Colonic mucosa (tissue), 4 donors: ENCODE data around the gene IDUA. TPM values are rescaled to one million over a fixed set of nuclear protein-coding genes. Genes with fewer than 3 reads are reported as not detected.

ENCODE experiments used
- DNase-seq: peaks from one replicate; pipeline ENCODE4 v3.0.0-alpha.2; 2020
- H3K27ac ChIP-seq: fragments of 200-600 bp; one replicate; pipeline ENCODE4 v1.8.0; 2021
- H3K27me3 ChIP-seq: fragments of 200-600 bp; one replicate; pipeline ENCODE4 v1.8.0; 2021
- H3K36me3 ChIP-seq: fragments of 200-600 bp; one replicate; pipeline ENCODE4 v1.8.0; 2021
- H3K4me1 ChIP-seq: fragments of 200-600 bp; one replicate; pipeline ENCODE4 v1.8.0; 2021; ENCODE audit warnings: mild to moderate bottlenecking
- H3K4me3 ChIP-seq: fragments of 200-600 bp; one replicate; pipeline ENCODE4 v1.8.0; 2021
- H3K9ac ChIP-seq, 2 donors: one replicate each; pipeline ENCODE4 v1.7.0; 2013; ENCODE audit warnings: control low read depth in 2 of 2, low read depth in 2 of 2, low read length in 2 of 2
- H3K9me3 ChIP-seq: fragments of 200-600 bp; one replicate; pipeline ENCODE4 v1.8.0; 2021
- intact Hi-C: fragments of 100-400 bp; cut with DNase I; formaldehyde crosslinking; loops from one replicate; pipeline ENCODE4 v1.14.1; 2022
- total RNA-seq, 2 donors: library from RNA; stranded (reverse); fragmentation: NEBNext Ultra II Directional in 1 of 2; extraction: Animal tissue kit (Norgen Biotek cat#: 25700) in 1 of 2; gene quantifications; one replicate each; pipeline ENCODE4 v1.2.1, GENCODE V29; 2021
- TF ChIP-seq, protein P1 (sequence below): fragments of 200-600 bp; IDR thresholded peaks from one replicate; pipeline ENCODE4 v1.8.0; 2022; ENCODE audit warnings: antibody characterized with exemption, mild to moderate bottlenecking
- donor health status: healthy.
- donor health status: DM: no; HTN: no; CAD: no.
- donor health status: DM: no; HTN: no; CAD: no.

The IDUA gene
- total RNA-seq, 2 donors from 2014 or later, result 18.8 to 22.4 TPM

DNA sequence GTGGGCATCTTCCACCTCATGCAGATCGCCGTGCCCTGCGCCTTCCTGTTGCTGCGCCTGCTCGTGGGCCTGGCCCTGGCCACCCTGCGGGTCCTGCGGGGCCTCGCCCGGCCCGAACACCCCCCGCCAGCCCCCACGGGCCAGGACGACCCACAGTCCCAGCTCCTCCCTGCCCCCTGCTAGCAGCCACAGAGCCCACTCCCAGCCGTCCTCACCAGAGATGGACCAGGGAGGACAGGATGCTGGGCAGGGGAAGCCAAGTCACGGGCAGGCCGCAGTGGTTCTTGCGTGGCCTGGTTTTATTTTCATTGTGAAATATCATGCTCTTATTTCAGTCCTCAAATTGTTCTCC lies 28.6 kb upstream of the IDUA start:
- H3K27ac ChIP-seq, result no peak overlapping the region
- H3K9me3 ChIP-seq, result no peaks in the 10 kb centered on the region
- H3K4me1 ChIP-seq, result no peaks in the 10 kb centered on the region
- H3K9ac ChIP-seq, result no peak overlapping the region
- no peaks in the 10 kb centered on the region for H3K36me3 ChIP-seq
- intact Hi-C loops, result no loop called here
- H3K4me3 ChIP-seq, result no peak overlapping the region
- TF ChIP-seq, protein P1, sequence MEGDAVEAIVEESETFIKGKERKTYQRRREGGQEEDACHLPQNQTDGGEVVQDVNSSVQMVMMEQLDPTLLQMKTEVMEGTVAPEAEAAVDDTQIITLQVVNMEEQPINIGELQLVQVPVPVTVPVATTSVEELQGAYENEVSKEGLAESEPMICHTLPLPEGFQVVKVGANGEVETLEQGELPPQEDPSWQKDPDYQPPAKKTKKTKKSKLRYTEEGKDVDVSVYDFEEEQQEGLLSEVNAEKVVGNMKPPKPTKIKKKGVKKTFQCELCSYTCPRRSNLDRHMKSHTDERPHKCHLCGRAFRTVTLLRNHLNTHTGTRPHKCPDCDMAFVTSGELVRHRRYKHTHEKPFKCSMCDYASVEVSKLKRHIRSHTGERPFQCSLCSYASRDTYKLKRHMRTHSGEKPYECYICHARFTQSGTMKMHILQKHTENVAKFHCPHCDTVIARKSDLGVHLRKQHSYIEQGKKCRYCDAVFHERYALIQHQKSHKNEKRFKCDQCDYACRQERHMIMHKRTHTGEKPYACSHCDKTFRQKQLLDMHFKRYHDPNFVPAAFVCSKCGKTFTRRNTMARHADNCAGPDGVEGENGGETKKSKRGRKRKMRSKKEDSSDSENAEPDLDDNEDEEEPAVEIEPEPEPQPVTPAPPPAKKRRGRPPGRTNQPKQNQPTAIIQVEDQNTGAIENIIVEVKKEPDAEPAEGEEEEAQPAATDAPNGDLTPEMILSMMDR, result no peak
- no peak for DNase-seq
- no peaks in the 10 kb centered on the region for H3K27me3 ChIP-seq

DNA sequence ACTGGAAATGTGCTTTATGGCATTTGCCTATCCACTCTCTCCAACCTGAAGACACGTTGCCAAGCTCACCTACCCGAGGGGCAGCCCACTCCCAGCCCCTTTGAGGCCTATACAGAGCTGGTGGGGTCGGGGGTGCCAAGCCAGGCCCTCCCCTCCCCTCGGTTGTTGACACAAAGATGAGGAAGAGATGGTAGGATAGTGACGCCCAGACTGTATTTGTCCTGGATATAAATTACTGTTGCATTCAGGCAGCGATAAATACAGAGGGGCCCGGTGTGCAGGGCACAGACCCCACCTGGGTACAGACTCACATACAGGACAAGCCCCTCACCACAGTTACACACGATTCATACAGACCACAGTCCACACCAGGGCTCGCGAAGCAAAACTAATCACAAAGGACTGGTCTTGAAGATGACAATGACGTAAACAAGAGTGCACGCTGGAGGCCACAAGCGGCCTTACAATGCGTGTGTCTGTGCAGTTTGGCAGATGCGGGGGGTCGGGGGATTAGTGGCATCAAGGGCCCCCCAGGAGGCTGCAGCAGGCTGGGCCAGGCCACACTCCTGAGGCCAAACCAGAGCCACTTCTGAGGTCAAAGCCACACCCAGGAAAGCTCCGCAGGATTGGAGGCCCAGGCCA lies 28.0 kb upstream of the IDUA start:
- intact Hi-C loops, result no loop called here
- Histone ChIP-seq H3K27me3 (no peaks in the 10 kb centered on the region), H3K9ac (no peak overlapping the region), H3K27ac (no peak overlapping the region), H3K4me1 (no peaks in the 10 kb centered on the region), H3K4me3 (no peak overlapping the region), H3K9me3 (no peaks in the 10 kb centered on the region), H3K36me3 (no peaks in the 10 kb centered on the region)
- TF ChIP-seq, protein P1, result no peak
- DNase-seq, result no peak

DNA sequence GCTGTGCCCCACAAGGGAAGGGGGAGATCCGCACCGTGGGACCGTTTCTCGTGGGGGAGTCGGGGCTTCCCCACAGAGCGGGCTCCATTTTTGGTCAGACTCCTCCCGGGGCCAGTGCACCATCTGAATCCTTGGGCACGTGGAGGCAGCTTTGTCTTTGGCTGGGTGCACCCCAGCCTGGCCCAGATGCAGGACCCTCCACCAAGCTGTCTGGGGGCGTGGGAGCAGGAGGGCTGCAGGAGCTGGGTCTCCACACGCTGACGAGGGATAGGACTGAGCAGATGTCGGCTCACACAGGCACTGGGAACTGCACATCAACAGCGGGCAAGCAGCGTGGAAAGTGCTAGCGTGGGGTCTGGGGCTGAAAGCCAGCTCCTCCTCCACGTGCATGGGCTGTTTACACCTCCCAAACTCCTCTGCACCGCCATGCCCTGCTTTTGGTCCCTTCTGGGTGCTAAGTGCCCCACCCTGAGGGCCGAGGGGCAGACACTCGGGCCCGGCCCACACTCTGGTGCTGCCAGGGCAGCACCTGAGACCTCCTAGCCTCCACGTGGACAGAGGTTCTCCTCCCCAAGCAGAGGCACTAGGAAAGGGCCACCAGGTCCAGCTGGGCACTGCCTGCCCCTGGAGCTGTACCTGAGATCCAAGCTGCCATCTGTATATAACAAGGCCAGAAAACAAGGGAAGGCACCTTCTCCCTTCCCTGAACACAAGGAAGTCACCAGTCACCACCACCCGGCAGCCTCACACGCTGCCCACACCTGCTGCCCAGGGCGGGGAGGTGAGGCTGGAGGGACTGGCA lies 27.3 kb upstream of the IDUA start:
- Histone ChIP-seq H3K27ac (no peak overlapping the region), H3K9ac (no peak overlapping the region), H3K4me3 (no peak overlapping the region), H3K9me3 (no peaks in the 10 kb centered on the region), H3K4me1 (no peaks in the 10 kb centered on the region), H3K27me3 (no peaks in the 10 kb centered on the region), H3K36me3 (no peaks in the 10 kb centered on the region)
- no peak for DNase-seq
- intact Hi-C loops, result no loop called here
- TF ChIP-seq, protein P1, result no peak

DNA sequence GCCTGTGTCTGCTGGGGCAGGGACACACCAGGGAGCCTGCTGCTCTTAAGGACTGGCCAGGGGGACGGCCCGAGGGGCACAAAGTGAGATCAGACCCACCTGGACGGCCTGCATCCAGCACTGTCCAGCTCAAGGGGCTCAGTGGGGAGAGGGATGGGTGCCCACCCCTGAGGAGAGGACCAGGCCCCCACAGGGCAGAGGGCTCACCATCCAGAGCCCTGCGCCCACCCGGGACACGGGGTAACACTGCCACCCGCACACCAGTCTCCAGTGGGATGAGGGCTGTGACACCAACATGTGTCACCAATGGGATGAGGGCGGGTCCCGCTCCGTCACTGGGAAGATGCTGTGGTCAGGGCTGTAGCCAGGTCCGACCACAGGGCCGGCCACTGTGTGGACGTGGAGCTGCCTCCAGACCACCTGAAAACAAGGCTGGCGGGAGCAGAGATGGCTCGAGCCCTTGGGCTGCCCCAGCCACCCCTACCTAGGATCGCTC lies 26.7 kb upstream of the IDUA start:
- no peak overlapping the region for H3K9ac ChIP-seq
- no peak overlapping the region for H3K27ac ChIP-seq
- H3K27me3 ChIP-seq, result no peaks in the 10 kb centered on the region
- H3K4me3 ChIP-seq, result no peak overlapping the region
- DNase-seq, result no peak
- intact Hi-C loops, result no loop called here
- H3K36me3 ChIP-seq, result no peaks in the 10 kb centered on the region
- H3K4me1 ChIP-seq, result no peaks in the 10 kb centered on the region
- TF ChIP-seq, protein P1, result no peak
- H3K9me3 ChIP-seq, result no peaks in the 10 kb centered on the region

DNA sequence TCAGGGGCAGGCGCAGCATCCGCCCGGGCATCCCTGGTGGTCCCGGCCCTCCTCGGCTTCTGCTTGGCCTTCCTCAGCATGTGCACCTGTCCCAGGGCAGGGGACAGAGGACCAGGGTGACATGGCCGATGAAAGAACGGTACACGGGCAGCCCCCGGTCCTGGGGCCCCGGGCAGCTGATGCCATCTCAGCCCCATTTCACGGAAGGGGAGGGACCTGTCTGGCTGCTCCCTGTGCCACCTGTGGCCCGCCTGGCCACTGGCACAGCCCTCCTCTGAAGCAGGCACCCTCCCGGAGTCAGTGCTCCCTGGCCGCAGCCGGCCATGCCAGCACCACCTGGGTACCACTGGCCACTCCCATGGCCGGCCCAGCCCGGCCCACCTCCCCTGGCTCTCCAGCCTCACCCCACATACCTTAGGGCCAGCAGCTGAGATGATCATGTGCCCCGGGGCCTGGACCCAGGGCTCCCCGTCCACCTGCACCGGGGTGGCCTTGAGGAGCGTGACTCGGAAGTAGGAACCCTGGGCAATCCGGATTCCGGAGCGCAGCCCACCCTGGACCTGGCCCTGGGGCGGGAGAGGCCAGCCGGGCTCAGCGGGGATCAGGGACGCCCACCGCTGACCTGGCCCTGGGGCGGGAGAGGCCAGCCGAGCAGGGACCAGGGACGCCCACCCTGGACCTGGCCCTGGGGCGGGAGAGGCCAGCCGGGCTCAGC lies 26.1 kb upstream of the IDUA start:
- no peak for DNase-seq
- Histone ChIP-seq H3K27me3 (no peaks in the 10 kb centered on the region), H3K9ac (no peak overlapping the region), H3K4me3 (no peak overlapping the region), H3K9me3 (no peaks in the 10 kb centered on the region), H3K4me1 (no peaks in the 10 kb centered on the region), H3K27ac (no peak overlapping the region), H3K36me3 (no peaks in the 10 kb centered on the region)
- intact Hi-C loops, result no loop called here
- TF ChIP-seq, protein P1, result no peak
